GM18870 (cell line): ENCODE data around the gene GAS2.

ENCODE experiments used
- ATAC-seq: cut with Tn5 transposase; IDR thresholded peaks from one replicate; pipeline ENCODE4 v1.9.1; 2021; ENCODE audit warnings: moderate library complexity; ENCODE audit not compliant: unreplicated experiment

Gene GAS2

DNA sequence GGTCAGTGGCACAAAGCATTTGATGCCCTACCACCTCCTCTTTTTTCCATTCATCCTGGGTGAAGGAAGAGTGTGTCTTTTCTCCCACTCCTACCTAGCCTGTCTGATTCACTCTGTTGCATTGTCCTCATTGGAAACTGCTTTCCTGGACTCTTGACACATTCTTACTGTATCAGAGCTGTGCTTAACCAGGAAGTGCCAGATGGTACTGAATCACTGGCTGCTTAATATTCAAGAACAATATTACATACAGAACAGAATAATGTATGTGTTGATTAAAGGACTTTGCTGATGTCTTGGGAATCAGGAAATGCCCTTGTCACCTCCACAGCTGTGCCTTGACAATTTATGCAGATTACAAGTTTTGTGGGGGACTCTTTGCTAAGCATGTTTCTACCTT, 118.8 kb downstream of the GAS2 start:
- no peak for ATAC-seq

DNA sequence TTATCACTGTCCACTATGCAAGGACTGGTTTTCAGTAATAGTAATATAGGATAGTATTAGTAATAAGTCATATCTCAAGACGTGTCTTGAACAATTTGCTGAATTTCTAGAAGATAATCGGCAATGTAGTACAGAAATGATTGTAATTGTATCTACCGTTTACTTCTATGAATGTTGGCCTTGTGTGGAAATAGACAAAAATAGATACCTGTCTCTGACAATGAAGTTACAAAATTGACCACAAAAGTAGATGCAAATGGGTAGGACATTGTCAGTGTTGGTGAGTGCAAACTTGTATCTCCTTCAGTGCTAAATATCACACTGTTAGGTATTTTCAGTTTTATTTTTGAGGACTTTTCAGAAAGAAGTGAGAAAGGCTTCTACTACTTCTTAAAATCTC, 120.1 kb downstream of the GAS2 start:
- peak; percentile 91 for ATAC-seq

DNA sequence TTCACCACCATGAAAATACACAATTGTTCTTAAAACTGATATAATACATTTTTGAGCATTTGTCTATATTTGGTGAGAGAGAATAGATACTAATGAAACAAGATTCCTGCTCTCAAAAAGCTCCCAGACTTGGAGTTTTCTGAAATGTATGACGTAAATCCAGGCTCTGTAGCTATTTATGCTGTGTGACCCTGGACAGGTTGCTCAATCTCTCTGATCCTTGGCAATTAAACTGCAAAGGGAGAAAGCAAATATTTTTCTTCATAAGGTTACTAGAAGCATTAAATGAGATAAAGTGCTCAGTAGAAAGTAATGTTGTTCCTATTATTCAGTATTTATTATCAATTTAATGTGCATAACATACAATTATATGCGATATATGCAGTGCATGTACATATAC, 120.6 kb downstream of the GAS2 start:
- ATAC-seq, result no peak

- peak; percentile 43 for ATAC-seq
Observed at GRCh38 chr11:22787551-22788162, 121.2 kb downstream of the GAS2 start.

DNA sequence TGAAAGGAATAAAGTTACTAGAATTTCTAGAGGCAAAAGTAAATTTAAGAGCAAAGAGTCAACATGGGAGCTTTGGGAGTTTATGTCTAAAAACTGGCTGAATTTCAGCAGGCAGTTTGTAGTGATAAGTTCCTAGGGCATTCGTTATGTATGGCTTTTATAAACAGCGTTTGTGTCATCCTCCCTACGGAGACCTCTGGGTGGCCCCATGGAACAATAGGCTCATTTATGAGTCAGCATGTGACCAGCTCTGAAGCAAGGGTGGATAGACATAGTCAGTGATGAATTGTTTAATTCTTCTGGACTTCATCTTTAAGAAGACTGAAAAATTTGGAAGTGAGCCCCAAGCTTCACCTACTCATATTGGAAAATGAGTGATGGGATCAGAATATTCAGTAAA, 126.1 kb downstream of the GAS2 start:
- no peak for ATAC-seq

GRCh38 chr11:22795914-22796313, 129.5 kb downstream of the GAS2 start:
- no peak for ATAC-seq

DNA sequence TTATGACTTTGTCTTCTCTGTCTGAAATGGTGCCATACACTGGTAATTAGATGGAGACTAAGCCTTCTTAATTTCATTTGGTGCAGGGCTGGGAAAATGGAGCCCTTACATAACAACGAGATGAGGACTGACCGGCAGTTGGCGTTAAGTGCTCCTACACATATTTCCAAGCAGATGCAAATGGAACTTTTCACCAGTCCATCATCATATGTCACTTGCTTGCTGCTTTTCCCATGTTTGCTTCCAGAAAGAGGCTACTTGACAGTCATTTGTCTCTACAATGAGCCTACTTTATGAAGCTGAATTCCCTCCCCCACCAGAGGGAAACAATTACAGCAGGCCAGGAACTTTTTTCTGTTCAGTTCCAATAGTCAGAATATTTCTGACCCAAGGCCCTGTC, 130.6 kb downstream of the GAS2 start:
- ATAC-seq, result no peak

DNA sequence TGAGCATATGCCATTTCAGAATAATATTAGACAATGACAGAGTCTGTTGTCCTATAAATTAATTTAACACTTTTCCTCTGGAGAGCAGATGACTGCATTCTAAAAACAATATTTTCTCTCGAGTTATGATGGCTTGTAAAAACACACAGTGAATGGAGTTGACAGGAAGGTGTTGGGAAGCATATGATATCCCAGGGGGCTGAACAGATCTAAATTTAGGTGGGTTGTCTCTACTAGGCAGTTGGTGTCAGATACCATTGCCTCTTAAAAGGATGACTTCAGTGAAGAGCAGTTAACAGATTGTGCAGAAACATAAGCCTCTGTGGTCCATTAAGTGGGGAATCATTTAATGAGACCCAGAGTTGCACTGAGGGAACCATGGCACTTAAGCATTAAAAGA, 132.5 kb downstream of the GAS2 start:
- no peak for ATAC-seq

GRCh38 chr11:22800482-22800881, 134.1 kb downstream of the GAS2 start:
- ATAC-seq, result no peak

GRCh38 chr11:22802861-22803260, 136.4 kb downstream of the GAS2 start:
- ATAC-seq, result no peak

DNA sequence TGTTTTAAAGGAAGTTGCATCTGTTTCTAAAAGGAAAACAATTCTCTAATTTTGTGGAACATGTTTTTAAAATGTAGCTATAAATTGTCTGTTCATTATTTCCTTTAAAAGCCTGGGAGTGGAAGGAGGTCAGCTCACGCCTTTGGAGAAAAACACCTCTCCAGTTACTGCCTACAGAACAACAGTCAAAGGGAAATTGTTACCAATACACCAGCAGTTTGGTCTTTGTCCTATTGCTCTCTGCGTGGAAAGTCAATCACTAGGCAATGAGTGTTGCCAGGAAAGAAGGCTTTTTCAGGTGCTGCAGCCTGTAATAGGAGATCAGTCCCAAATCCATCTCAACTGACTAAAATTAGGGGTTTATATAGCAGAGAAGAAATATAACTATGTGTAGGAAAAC, 141.0 kb downstream of the GAS2 start:
- no peak for ATAC-seq

- ATAC-seq, result peak; percentile 99
Observed at GRCh38 chr11:22807855-22808570, 141.6 kb downstream of the GAS2 start.

GRCh38 chr11:22808571-22809197, 142.3 kb downstream of the GAS2 start:
- ATAC-seq, result peak; percentile 20

- ATAC-seq, result no peak
Observed at GRCh38 chr11:22809893-22810292, 143.5 kb downstream of the GAS2 start.

DNA sequence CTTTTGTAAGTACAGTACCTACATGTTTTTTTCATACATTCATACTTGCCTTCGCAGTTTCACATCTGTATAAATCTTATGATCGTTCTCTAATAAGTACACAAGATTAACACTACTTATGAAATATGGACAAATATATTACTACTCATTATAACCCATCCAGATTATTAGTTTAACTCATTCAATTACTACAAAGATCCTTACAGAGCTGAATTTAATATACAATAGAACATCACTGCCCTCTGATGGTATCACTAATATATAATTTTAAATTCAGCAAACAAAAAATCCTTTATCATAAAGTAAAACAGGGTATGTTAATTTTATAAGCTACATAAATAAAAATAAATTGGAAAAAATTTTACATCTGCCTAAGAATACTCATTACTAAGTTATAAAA, 155.8 kb downstream of the GAS2 start:
- ATAC-seq, result no peak

DNA sequence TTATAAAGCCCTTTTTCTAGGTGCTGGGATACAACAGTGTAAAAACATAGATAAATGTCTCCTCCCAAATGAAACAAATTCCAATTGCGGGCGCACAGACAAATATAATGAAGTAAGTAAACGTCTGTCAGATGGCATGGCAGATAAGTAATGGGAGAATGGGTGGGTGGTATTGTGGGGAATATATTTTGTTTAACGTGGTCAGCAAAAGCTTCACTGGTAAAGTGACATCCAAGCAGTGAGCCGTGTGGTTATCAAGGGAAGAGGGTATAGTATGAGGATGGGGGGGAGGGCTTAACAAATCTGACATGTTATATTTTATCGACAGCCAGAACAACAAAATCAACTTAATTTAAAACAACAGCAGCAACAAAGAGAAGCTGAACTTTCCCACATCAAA, 162.0 kb downstream of the GAS2 start:
- no peak for ATAC-seq

GRCh38 chr11:22829231-22830081, 163.0 kb downstream of the GAS2 start, which contains the start of gene SVIP:
Gene SVIP (minus strand): TSS chr11:22829801. CDS start chr11:22829748, 53 bp downstream.
- peak; percentile 94 for ATAC-seq

DNA sequence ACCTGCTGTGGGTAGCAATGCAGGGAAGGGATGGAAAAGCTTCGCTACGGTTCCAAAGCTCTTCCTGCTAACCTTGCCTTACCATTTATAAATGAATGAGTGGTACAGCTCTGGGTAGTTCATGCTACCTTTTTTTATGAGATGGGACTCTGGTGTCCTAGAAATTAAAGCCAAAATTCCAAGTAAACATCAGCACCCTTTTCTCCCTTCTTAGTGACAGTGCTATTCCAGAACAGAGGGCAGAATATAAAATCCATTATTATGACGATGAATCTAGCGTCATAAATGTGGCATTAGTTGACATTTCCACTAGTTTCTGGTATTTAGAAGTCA, 163.6 kb downstream of the GAS2 start:
- ATAC-seq, result no peak

DNA sequence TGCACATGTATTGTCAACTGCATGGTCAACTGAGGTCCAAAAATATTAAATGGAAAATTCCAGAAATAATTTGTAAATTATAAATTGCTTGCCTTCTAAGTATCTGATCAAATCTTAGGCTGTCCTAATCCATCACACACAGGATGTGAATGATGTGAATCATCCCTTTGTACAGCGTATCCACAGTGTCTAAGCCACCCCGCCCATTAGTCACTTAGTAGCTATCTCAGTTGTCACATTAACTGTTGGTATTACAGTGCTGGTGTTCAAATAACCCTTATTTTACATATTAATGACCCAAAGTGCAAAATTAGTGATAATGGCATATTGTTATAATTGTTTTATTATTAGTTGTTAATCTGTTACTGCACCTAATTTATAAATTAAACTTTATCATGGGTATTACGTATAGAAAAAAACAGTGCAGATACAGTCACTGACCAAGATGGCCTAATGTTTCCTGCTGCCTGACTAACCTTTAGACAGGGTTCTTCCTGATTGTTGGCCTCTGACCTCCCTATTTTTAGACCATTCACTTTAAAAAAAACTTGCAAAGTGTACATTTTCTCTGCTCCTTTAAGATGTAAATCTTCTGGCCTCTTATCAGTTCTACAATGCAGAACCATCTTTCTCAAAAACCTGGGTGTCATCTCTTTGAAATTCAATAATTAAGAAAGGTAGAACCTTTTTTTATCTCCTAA, 166.1 kb downstream of the GAS2 start:
- no peak for ATAC-seq

GRCh38 chr11:22846726-22847125, 180.3 kb downstream of the GAS2 start:
- no peak for ATAC-seq

DNA sequence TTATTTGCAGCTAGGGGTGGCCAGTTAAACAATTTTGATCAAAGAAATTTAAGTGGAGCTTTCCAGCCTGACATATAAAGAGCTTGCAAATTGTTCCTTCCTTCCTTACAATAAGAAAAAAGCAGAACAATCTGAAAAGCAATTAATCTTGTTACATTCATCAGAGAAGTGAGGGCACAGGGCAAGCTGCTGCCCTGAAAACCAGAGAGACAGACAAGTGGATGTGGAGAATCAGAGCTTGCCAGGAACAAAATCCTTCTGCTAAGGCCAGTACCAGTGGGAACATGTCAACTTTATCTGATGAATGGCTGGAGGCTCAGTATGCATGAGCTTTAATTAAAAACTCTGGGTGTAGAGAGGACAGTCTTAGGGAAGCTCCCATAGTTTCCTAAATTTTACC, 185.1 kb downstream of the GAS2 start:
- ATAC-seq, result no peak
